Activated T-cell treated with anti-CD3 and anti-CD28 coated beads, Interleukin-2, amount 50 U/mL, for 24 hours (primary cell): Measurements from ENCODE around the gene HOXB4.

ENCODE experiments used
- DNase-seq: peaks from one replicate; pipeline ENCODE4 v3.0.0-alpha.2; 2020
- H3K27ac Mint-ChIP-seq: 2 replicates; pipeline ENCODE4 v1.8.0; 2020; ENCODE audit warnings: mild to moderate bottlenecking, mixed read lengths
- H3K27me3 Mint-ChIP-seq: 2 replicates; pipeline ENCODE4 v1.8.0; 2020; ENCODE audit warnings: mixed read lengths
- H3K36me3 Mint-ChIP-seq: 2 replicates; pipeline ENCODE4 v1.8.0; 2020; ENCODE audit warnings: low read depth, mixed read lengths
- H3K4me1 Mint-ChIP-seq: 2 replicates; pipeline ENCODE4 v1.8.0; 2020; ENCODE audit warnings: low read depth, mixed read lengths
- H3K4me3 Mint-ChIP-seq: 2 replicates; pipeline ENCODE4 v1.8.0; 2020; ENCODE audit warnings: mild to moderate bottlenecking, moderate library complexity, mixed read lengths
- H3K9me3 Mint-ChIP-seq: 2 replicates; pipeline ENCODE4 v1.8.0; 2020; ENCODE audit warnings: mixed read lengths

Gene HOXB4

GRCh38 chr17:48577946-48578615, at the start of gene HOXB4:
TSS of gene HOXB4 (minus strand) at chr17:48578350. CDS start at chr17:48578319, 31 bp downstream.
- Mint-ChIP-seq H3K4me3 (peak within 1 kb of the TSS; percentile 83), H3K4me1 (peaks cover 50% of the 10 kb centered on the region), H3K27ac (peak within 1 kb of the TSS; percentile 83), H3K9me3 (no peaks in the 10 kb centered on the region), H3K27me3 (peaks cover 69% of the 10 kb centered on the region), H3K36me3 (no peaks in the 10 kb centered on the region)
- DNase-seq: peak; percentile 76

- H3K27me3 Mint-ChIP-seq: peaks cover 90% of the 10 kb centered on the region
- H3K27ac Mint-ChIP-seq: peak overlapping the region; percentile 13
- H3K9me3 Mint-ChIP-seq: no peaks in the 10 kb centered on the region
- no peaks in the 10 kb centered on the region for H3K36me3 Mint-ChIP-seq
- DNase-seq: no peak
- peaks cover 10% of the 10 kb centered on the region for H3K4me1 Mint-ChIP-seq
- H3K4me3 Mint-ChIP-seq: peak overlapping the region; percentile 80
Observed at GRCh38 chr17:48627118-48627597, 49.0 kb upstream of the HOXB4 start.

- peak within 1 kb of the TSS; percentile 80 for H3K4me3 Mint-ChIP-seq
- no peaks in the 10 kb centered on the region for H3K9me3 Mint-ChIP-seq
- DNase-seq: peak; percentile 75
- H3K27me3 Mint-ChIP-seq: peaks cover 90% of the 10 kb centered on the region
- no peaks in the 10 kb centered on the region for H3K36me3 Mint-ChIP-seq
- peaks cover 10% of the 10 kb centered on the region for H3K4me1 Mint-ChIP-seq
- peak within 1 kb of the TSS; percentile 85 for H3K27ac Mint-ChIP-seq
Observed at GRCh38 chr17:48626245-48627117, 48.3 kb upstream of the HOXB4 start, which contains the start of gene HOXB9. TSS of gene HOXB9 (minus strand) at chr17:48626358. CDS start at chr17:48626269, 89 bp downstream.

- no peak overlapping the region for H3K27ac Mint-ChIP-seq
- peak; percentile 77 for DNase-seq
- peaks cover 90% of the 10 kb centered on the region for H3K27me3 Mint-ChIP-seq
- no peaks in the 10 kb centered on the region for H3K9me3 Mint-ChIP-seq
- H3K36me3 Mint-ChIP-seq: no peaks in the 10 kb centered on the region
- H3K4me1 Mint-ChIP-seq: peaks cover 10% of the 10 kb centered on the region
- H3K4me3 Mint-ChIP-seq: peak overlapping the region; percentile 80
Observed at GRCh38 chr17:48625495-48626244, 47.5 kb upstream of the HOXB4 start.

GRCh38 chr17:48624544-48625494, 46.7 kb upstream of the HOXB4 start:
- peak overlapping the region; percentile 80 for H3K4me3 Mint-ChIP-seq
- no peak overlapping the region for H3K27ac Mint-ChIP-seq
- peaks cover 10% of the 10 kb centered on the region for H3K4me1 Mint-ChIP-seq
- DNase-seq: peak; percentile 61
- no peaks in the 10 kb centered on the region for H3K36me3 Mint-ChIP-seq
- peaks cover 90% of the 10 kb centered on the region for H3K27me3 Mint-ChIP-seq
- no peaks in the 10 kb centered on the region for H3K9me3 Mint-ChIP-seq

GRCh38 chr17:48624118-48624517, 46.0 kb upstream of the HOXB4 start:
- H3K27ac Mint-ChIP-seq: no peak overlapping the region
- H3K36me3 Mint-ChIP-seq: no peaks in the 10 kb centered on the region
- DNase-seq: no peak
- peaks cover 14% of the 10 kb centered on the region for H3K4me1 Mint-ChIP-seq
- no peak overlapping the region for H3K4me3 Mint-ChIP-seq
- H3K27me3 Mint-ChIP-seq: peaks cover 89% of the 10 kb centered on the region
- no peaks in the 10 kb centered on the region for H3K9me3 Mint-ChIP-seq

GRCh38 chr17:48623583-48623982, 45.4 kb upstream of the HOXB4 start:
- Mint-ChIP-seq H3K36me3 (no peaks in the 10 kb centered on the region), H3K27ac (no peak overlapping the region), H3K9me3 (no peaks in the 10 kb centered on the region), H3K27me3 (peaks cover 89% of the 10 kb centered on the region), H3K4me1 (peaks cover 17% of the 10 kb centered on the region), H3K4me3 (no peak overlapping the region)
- no peak for DNase-seq

- DNase-seq: no peak
- Mint-ChIP-seq H3K9me3 (no peaks in the 10 kb centered on the region), H3K36me3 (no peaks in the 10 kb centered on the region), H3K27ac (no peak overlapping the region), H3K4me3 (no peak overlapping the region), H3K27me3 (peaks cover 89% of the 10 kb centered on the region), H3K4me1 (peaks cover 23% of the 10 kb centered on the region)
Observed at GRCh38 chr17:48622857-48623256, 44.7 kb upstream of the HOXB4 start.

GRCh38 chr17:48621410-48622392, 43.6 kb upstream of the HOXB4 start:
- Mint-ChIP-seq H3K36me3 (no peaks in the 10 kb centered on the region), H3K9me3 (no peaks in the 10 kb centered on the region), H3K4me1 (peaks cover 23% of the 10 kb centered on the region), H3K4me3 (no peak overlapping the region), H3K27me3 (peaks cover 89% of the 10 kb centered on the region), H3K27ac (no peak overlapping the region)
- no peak for DNase-seq

- Mint-ChIP-seq H3K9me3 (no peaks in the 10 kb centered on the region), H3K4me1 (peaks cover 25% of the 10 kb centered on the region), H3K27ac (no peak overlapping the region), H3K4me3 (no peak overlapping the region), H3K27me3 (peaks cover 94% of the 10 kb centered on the region), H3K36me3 (no peaks in the 10 kb centered on the region)
- DNase-seq: no peak
Observed at GRCh38 chr17:48620461-48621139, 42.5 kb upstream of the HOXB4 start.

GRCh38 chr17:48619826-48620449, 41.8 kb upstream of the HOXB4 start:
- peaks cover 97% of the 10 kb centered on the region for H3K27me3 Mint-ChIP-seq
- no peaks in the 10 kb centered on the region for H3K9me3 Mint-ChIP-seq
- H3K4me1 Mint-ChIP-seq: peaks cover 29% of the 10 kb centered on the region
- peak overlapping the region; percentile 7 for H3K27ac Mint-ChIP-seq
- no peak overlapping the region for H3K4me3 Mint-ChIP-seq
- no peaks in the 10 kb centered on the region for H3K36me3 Mint-ChIP-seq
- no peak for DNase-seq
